Smooth muscle cell (in vitro differentiated cells): ENCODE measurements around the gene SCN2A. TPM values are rescaled to one million over a fixed set of nuclear protein-coding genes. Genes with fewer than 3 reads are reported as not detected.
"Not testable (repeated sequence)": the region's sequence is repeated elsewhere in the genome, so short reads cannot be mapped to it uniquely, and the experiment has no call there.

Experiments used
- DNase-seq: peaks from one replicate; lab custom pipeline; 2025; ENCODE audit not compliant: unreplicated experiment; lab: John Stamatoyannopoulos, UW
- H2AFZ ChIP-seq: fragments of 200-600 bp; sonication (generic); 2 replicates; pipeline ENCODE4 v1.6.0; 2016; ENCODE audit warnings: antibody characterized with exemption, low read depth, mild to moderate bottlenecking
- H3F3A ChIP-seq: fragments of 200-600 bp; sonication (generic); 2 replicates; pipeline ENCODE4 v1.6.0; 2017; ENCODE audit warnings: antibody characterized with exemption, low read depth
- H3K27ac ChIP-seq: fragments of 200-600 bp; sonication (generic); 2 replicates; pipeline ENCODE4 v1.5.1; 2016; ENCODE audit warnings: low read depth, mild to moderate bottlenecking
- H3K27me3 ChIP-seq: fragments of 200-600 bp; sonication (generic); 2 replicates; pipeline ENCODE4 v1.6.1; 2016; ENCODE audit warnings: low read depth, mild to moderate bottlenecking
- H3K36me3 ChIP-seq: fragments of 200-600 bp; sonication (generic); 2 replicates; pipeline ENCODE4 v1.5.1; 2016; ENCODE audit warnings: low read depth
- H3K4me1 ChIP-seq: fragments of 200-600 bp; sonication (generic); 2 replicates; pipeline ENCODE4 v1.5.1; 2016; ENCODE audit warnings: low read depth
- H3K4me2 ChIP-seq: fragments of 200-600 bp; sonication (generic); 2 replicates; pipeline ENCODE4 v1.6.0; 2016; ENCODE audit warnings: mild to moderate bottlenecking
- H3K4me3 ChIP-seq: fragments of 200-600 bp; sonication (generic); 2 replicates; pipeline ENCODE4 v1.5.1; 2016; ENCODE audit warnings: mild to moderate bottlenecking
- H3K79me2 ChIP-seq: fragments of 200-600 bp; sonication (generic); 2 replicates; pipeline ENCODE4 v1.6.0; 2016; ENCODE audit warnings: low read depth, mild to moderate bottlenecking
- H3K9ac ChIP-seq: fragments of 200-600 bp; sonication (generic); 2 replicates; pipeline ENCODE4 v1.6.0; 2016; ENCODE audit warnings: low read depth
- H3K9me3 ChIP-seq: fragments of 200-600 bp; sonication (generic); replicated peaks from 2 replicates; pipeline ENCODE4 v1.5.1; 2016; ENCODE audit warnings: low read depth
- H4K20me1 ChIP-seq: fragments of 200-600 bp; sonication (generic); 2 replicates; pipeline ENCODE4 v1.6.0; 2016; ENCODE audit warnings: low read depth
- WGBS: methylation state at CpG from one replicate; pipeline ENCODE4 v1.1.7; 2016; ENCODE audit warnings: low lambda C conversion rate; 5-methylcytosine and 5-hydroxymethylcytosine counted together
- polyA plus RNA-seq: library from polyadenylated mRNA; unstranded; fragments of >200 nt; fragmentation: Nextera tagmentation; extraction: Ambion mirVana; gene quantifications from 2 replicates; pipeline ENCODE4 v1.2.1, GENCODE V29; 2016
- total RNA-seq: library from RNA; depleted of rRNA; stranded (reverse); fragments of >200 nt; gene quantifications from 2 replicates; pipeline ENCODE4 v1.2.3, GENCODE V29; 2014
- TF ChIP-seq, protein P1 (sequence below): fragments of 200-600 bp; sonication (generic); IDR thresholded peaks from 2 replicates; pipeline ENCODE4 v1.5.1; 2017; ENCODE audit warnings: borderline replicate concordance, mild to moderate bottlenecking, antibody characterized with exemption; ENCODE audit not compliant: insufficient read depth, poor library complexity, severe bottlenecking

The SCN2A gene
- total and polyA plus RNA-seq, 2 experiments from 2014 or later, result 0.17 to 0.27 TPM

DNA sequence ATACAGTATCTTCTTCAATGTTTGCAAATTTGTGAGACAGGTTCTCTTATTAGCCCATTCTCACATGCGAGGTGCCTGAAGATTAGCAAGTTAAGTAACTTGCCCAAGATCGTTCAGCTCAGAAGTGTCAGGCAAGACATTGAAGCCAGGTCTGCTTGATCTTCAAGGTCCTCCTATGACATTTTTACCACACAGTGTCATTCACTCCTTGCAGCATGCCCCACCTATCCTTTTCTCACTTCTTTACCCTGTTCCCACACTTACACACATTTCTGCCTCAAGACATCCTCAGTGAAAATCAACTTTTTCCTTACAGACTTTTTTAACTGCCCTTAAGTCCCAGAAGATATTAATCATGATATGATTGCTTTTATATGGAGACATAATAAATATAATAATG, 73.8 kb downstream of the SCN2A start:
- H3K27ac ChIP-seq, result no peak overlapping the region
- H2AFZ ChIP-seq, result no peak overlapping the region
- no peak for DNase-seq
- H3K4me3 ChIP-seq, result no peak overlapping the region
- H3K4me2 ChIP-seq, result no peak overlapping the region
- H3K27me3 ChIP-seq, result no peaks in the 10 kb centered on the region
- TF ChIP-seq, protein P1, sequence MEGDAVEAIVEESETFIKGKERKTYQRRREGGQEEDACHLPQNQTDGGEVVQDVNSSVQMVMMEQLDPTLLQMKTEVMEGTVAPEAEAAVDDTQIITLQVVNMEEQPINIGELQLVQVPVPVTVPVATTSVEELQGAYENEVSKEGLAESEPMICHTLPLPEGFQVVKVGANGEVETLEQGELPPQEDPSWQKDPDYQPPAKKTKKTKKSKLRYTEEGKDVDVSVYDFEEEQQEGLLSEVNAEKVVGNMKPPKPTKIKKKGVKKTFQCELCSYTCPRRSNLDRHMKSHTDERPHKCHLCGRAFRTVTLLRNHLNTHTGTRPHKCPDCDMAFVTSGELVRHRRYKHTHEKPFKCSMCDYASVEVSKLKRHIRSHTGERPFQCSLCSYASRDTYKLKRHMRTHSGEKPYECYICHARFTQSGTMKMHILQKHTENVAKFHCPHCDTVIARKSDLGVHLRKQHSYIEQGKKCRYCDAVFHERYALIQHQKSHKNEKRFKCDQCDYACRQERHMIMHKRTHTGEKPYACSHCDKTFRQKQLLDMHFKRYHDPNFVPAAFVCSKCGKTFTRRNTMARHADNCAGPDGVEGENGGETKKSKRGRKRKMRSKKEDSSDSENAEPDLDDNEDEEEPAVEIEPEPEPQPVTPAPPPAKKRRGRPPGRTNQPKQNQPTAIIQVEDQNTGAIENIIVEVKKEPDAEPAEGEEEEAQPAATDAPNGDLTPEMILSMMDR, result no peak
- H3K4me1 ChIP-seq, result no peaks in the 10 kb centered on the region
- H4K20me1 ChIP-seq, result no peaks in the 10 kb centered on the region
- no peaks in the 10 kb centered on the region for H3K9me3 ChIP-seq
- H3F3A ChIP-seq, result no peaks in the 10 kb centered on the region
- no peaks in the 10 kb centered on the region for H3K36me3 ChIP-seq
- WGBS, result 88% methylated on average over 2 of the region's 2 CpGs
- H3K79me2 ChIP-seq, result no peaks in the 10 kb centered on the region
- H3K9ac ChIP-seq, result no peak overlapping the region

DNA sequence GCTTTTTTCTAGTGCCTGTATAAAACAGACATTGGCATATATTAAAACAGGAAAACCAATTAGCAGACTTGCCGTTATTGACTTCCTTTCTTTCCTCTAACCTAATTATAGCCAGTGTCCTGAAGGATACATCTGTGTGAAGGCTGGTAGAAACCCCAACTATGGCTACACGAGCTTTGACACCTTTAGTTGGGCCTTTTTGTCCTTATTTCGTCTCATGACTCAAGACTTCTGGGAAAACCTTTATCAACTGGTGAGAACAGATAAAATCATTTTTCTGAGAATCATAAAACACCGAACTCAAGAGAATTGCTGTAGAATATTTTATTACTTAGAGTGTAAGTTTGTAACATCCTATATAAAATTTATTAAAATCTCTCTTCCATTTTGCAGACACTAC, 74.3 kb downstream of the SCN2A start:
- Histone ChIP-seq H2AFZ (no peak overlapping the region), H3K27ac (no peak overlapping the region), H3F3A (no peaks in the 10 kb centered on the region), H3K4me3 (no peak overlapping the region), H3K79me2 (no peaks in the 10 kb centered on the region), H3K9ac (no peak overlapping the region), H3K4me1 (no peaks in the 10 kb centered on the region), H3K4me2 (no peak overlapping the region), H3K9me3 (no peaks in the 10 kb centered on the region), H3K36me3 (no peaks in the 10 kb centered on the region), H4K20me1 (no peaks in the 10 kb centered on the region), H3K27me3 (no peaks in the 10 kb centered on the region)
- TF ChIP-seq, protein P1, result no peak
- WGBS, result 85% methylated on average over 4 of the region's 4 CpGs
- no peak for DNase-seq

DNA sequence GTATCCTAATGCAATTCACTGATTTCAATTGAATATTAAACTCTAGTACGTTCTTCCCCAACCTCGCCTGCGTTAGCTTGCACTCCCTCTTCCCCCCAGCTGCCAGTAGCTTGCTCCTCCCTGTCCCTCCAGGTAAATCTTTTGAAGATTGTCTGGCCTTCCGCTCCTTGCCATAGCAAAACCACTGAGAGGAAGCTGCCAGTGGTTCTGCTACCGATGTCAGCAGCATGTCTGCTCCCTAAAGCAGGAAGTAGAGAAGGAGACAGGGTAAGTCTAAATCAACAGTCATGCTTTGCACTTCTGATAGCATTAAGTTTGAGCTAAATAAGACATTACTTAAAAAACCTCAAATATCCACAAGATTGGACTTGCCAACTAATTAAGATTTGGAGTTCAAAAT, 89.1 kb downstream of the SCN2A start:
- Histone ChIP-seq H3K79me2 (no peaks in the 10 kb centered on the region), H3K27me3 (no peaks in the 10 kb centered on the region), H3K4me1 (no peaks in the 10 kb centered on the region), H3K4me3 (no peak overlapping the region), H3K27ac (no peak overlapping the region), H2AFZ (no peak overlapping the region), H3K9ac (no peak overlapping the region), H3K4me2 (no peak overlapping the region), H4K20me1 (no peaks in the 10 kb centered on the region), H3K36me3 (no peaks in the 10 kb centered on the region), H3K9me3 (no peaks in the 10 kb centered on the region), H3F3A (no peaks in the 10 kb centered on the region)
- 84% methylated on average over 5 of the region's 5 CpGs for WGBS
- TF ChIP-seq, protein P1, result no peak
- DNase-seq, result no peak

DNA sequence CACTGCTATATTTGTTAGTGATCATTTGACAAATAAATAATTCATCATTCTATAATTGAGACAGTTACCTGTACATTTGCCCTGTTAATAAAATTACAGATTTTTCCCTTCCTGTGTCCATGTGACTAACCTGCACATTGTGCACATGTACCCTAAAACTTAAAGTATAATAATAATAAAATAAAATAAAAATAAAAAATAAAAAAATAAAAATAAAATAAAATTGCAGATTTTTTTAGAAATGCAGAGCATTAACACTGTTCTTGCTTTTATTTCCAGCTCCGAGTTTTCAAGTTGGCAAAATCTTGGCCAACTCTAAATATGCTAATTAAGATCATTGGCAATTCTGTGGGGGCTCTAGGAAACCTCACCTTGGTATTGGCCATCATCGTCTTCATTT, 105.1 kb downstream of the SCN2A start:
- not testable (repeated sequence) for H2AFZ ChIP-seq, H3K9ac ChIP-seq

More for the DNA sequence above, 105.1 kb downstream of the SCN2A start:
- H3K4me2 ChIP-seq, H3K79me2 ChIP-seq, H3K36me3 ChIP-seq, H4K20me1 ChIP-seq, H3K27me3 ChIP-seq, DNase-seq, H3K4me1 ChIP-seq, H3K4me3 ChIP-seq, H3F3A ChIP-seq, H3K9me3 ChIP-seq, H3K27ac ChIP-seq: not testable (repeated sequence)
- 80% methylated on average over 2 of the region's 2 CpGs for WGBS
